IPS-18c (cell line): ENCODE measurements around the gene STAMBP.
"Not testable (repeated sequence)": the region's sequence is repeated elsewhere in the genome, so short reads cannot be mapped to it uniquely, and the experiment has no call there.

Experiments
- H3K4me3 ChIP-seq: 2 replicates; pipeline ENCODE4 v1.7.0; 2013; ENCODE audit warnings: low read depth, mild to moderate bottlenecking, low read length, moderate library complexity; ENCODE audit not compliant: insufficient read depth
- H3K9me3 ChIP-seq: one replicate; pipeline ENCODE4 v1.6.1; 2013; ENCODE audit warnings: mild to moderate bottlenecking, low read length, moderate library complexity; ENCODE audit not compliant: control insufficient read depth, insufficient read depth

STAMBP gene

GRCh38 chr2:73828818-73829570, at the start of gene STAMBP:
STAMBP (plus strand) TSS chr2:73828961; CDS start chr2:73830857, 1,896 bp downstream.
- Histone ChIP-seq H3K4me3 (peak within 1 kb of the TSS; percentile 91), H3K9me3 (no peaks in the 10 kb centered on the region)

GRCh38 chr2:73779467-73780236, 49.1 kb upstream of the STAMBP start, which contains the start of gene DUSP11:
DUSP11 (minus strand) TSS chr2:73780103; CDS start chr2:73779974, 129 bp downstream.
- H3K9me3 ChIP-seq: no peaks in the 10 kb centered on the region

GRCh38 chr2:73780237-73780582, 48.6 kb upstream of the STAMBP start:
- H3K9me3 ChIP-seq: no peaks in the 10 kb centered on the region
- H3K4me3 ChIP-seq: no peak overlapping the region

More at GRCh38 chr2:73779467-73780236, 49.1 kb upstream of the STAMBP start, which contains the start of gene DUSP11:
- H3K4me3 ChIP-seq: peak within 1 kb of the TSS; percentile 81

GRCh38 chr2:73783402-73783801, 45.4 kb upstream of the STAMBP start:
- not testable (repeated sequence) for H3K9me3 ChIP-seq, H3K4me3 ChIP-seq

GRCh38 chr2:73783883-73784282, 44.9 kb upstream of the STAMBP start, which contains the start of gene C2orf78:
C2orf78 (plus strand) TSS chr2:73784183; CDS start chr2:73784310, 127 bp downstream.
- not testable (repeated sequence) for H3K9me3 ChIP-seq, H3K4me3 ChIP-seq

- Histone ChIP-seq H3K4me3 (no peak overlapping the region), H3K9me3 (no peaks in the 10 kb centered on the region)
Measured at GRCh38 chr2:73811878-73812277, 16.9 kb upstream of the STAMBP start.

- Histone ChIP-seq H3K4me3 (no peak overlapping the region), H3K9me3 (no peaks in the 10 kb centered on the region)
Measured at GRCh38 chr2:73812635-73813034, 16.1 kb upstream of the STAMBP start.

GRCh38 chr2:73818296-73818695, 10.5 kb upstream of the STAMBP start:
- H3K4me3 ChIP-seq: no peak overlapping the region
- H3K9me3 ChIP-seq: no peaks in the 10 kb centered on the region

- no peaks in the 10 kb centered on the region for H3K9me3 ChIP-seq
- H3K4me3 ChIP-seq: no peak overlapping the region
Measured at GRCh38 chr2:73821227-73821626, 7.5 kb upstream of the STAMBP start.

- no peaks in the 10 kb centered on the region for H3K9me3 ChIP-seq
Measured at GRCh38 chr2:73821669-73822068, 7.1 kb upstream of the STAMBP start.

GRCh38 chr2:73822276-73822675, 6.5 kb upstream of the STAMBP start:
- Histone ChIP-seq H3K9me3 (no peaks in the 10 kb centered on the region), H3K4me3 (no peak overlapping the region)

More at GRCh38 chr2:73821669-73822068, 7.1 kb upstream of the STAMBP start:
- H3K4me3 ChIP-seq: no peak overlapping the region

- H3K9me3 ChIP-seq: no peaks in the 10 kb centered on the region
- H3K4me3 ChIP-seq: no peak overlapping the region
Measured at GRCh38 chr2:73822991-73823390, 5.8 kb upstream of the STAMBP start.

GRCh38 chr2:73823416-73823815, 5.3 kb upstream of the STAMBP start:
- no peaks in the 10 kb centered on the region for H3K9me3 ChIP-seq

GRCh38 chr2:73823916-73824523, 4.7 kb upstream of the STAMBP start:
- Histone ChIP-seq H3K9me3 (no peaks in the 10 kb centered on the region), H3K4me3 (no peak overlapping the region)

More at GRCh38 chr2:73823416-73823815, 5.3 kb upstream of the STAMBP start:
- no peak overlapping the region for H3K4me3 ChIP-seq

GRCh38 chr2:73825408-73825807, 3.4 kb upstream of the STAMBP start:
- H3K4me3 ChIP-seq: no peak overlapping the region

GRCh38 chr2:73827018-73827417, 1.7 kb upstream of the STAMBP start:
- no peaks in the 10 kb centered on the region for H3K9me3 ChIP-seq
- H3K4me3 ChIP-seq: no peak overlapping the region

More at GRCh38 chr2:73825408-73825807, 3.4 kb upstream of the STAMBP start:
- no peaks in the 10 kb centered on the region for H3K9me3 ChIP-seq

GRCh38 chr2:73827660-73828388, 937 bp upstream of the STAMBP start:
- Histone ChIP-seq H3K9me3 (no peaks in the 10 kb centered on the region), H3K4me3 (peak overlapping the region; percentile 91; the same call in 1 of the 2 replicates)
